Right atrium auricular region (tissue), 2 donors: ENCODE measurements around the gene OR5AN1. TPM values are rescaled to one million over a fixed set of nuclear protein-coding genes. Genes with fewer than 3 reads are reported as not detected.
"Not testable (repeated sequence)": the region's sequence is repeated elsewhere in the genome, so short reads cannot be mapped to it uniquely, and the experiment has no call there.

ENCODE experiments used
- DNase-seq: peaks from one replicate; pipeline ENCODE4 v3.0.0-alpha.2; 2019; ENCODE audit warnings: low spot score
- H3K27ac ChIP-seq, 2 donors: fragments of 200-600 bp; sonication (generic); 1 replicate in 1 of 2; 2 replicates in 1 of 2; pipeline ENCODE4 v1.5.1; 2016 to 2019
- H3K27me3 ChIP-seq, 2 donors: fragments of 200-600 bp; sonication (generic); one replicate each; pipeline versions ENCODE4 v1.5.1 to v1.6.0; 2017 to 2019
- H3K36me3 ChIP-seq: fragments of 200-600 bp; sonication (generic); one replicate; pipeline ENCODE4 v1.5.1; 2016
- H3K4me1 ChIP-seq, 2 donors: fragments of 200-600 bp; sonication (generic); one replicate each; pipeline versions ENCODE4 v1.5.1 to v1.6.0; 2017 to 2019
- H3K4me3 ChIP-seq, 2 donors: fragments of 200-600 bp; sonication (generic); 1 replicate in 1 of 2; 2 replicates in 1 of 2; pipeline ENCODE4 v1.5.1; 2017 to 2019; ENCODE audit warnings: mild to moderate bottlenecking in 1 of 2, moderate library complexity in 1 of 2
- H3K9me3 ChIP-seq, 2 donors: fragments of 200-600 bp; sonication (generic); one replicate each; pipeline ENCODE4 v1.5.1; 2019
- CTCF ChIP-seq, 2 donors: fragments of 200-600 bp; sonication (generic); IDR thresholded peaks; one replicate each; pipeline ENCODE4 v1.5.1; 2019; ENCODE audit warnings: antibody characterized with exemption in 2 of 2
- total RNA-seq, 2 donors: library from RNA; depleted of rRNA; stranded (reverse); fragments of >200 nt; gene quantifications; one replicate each; pipeline ENCODE4 v1.1.0, GENCODE V29; 2016

OR5AN1 gene
- total RNA-seq, 2 donors from 2014 or later: not detected

DNA sequence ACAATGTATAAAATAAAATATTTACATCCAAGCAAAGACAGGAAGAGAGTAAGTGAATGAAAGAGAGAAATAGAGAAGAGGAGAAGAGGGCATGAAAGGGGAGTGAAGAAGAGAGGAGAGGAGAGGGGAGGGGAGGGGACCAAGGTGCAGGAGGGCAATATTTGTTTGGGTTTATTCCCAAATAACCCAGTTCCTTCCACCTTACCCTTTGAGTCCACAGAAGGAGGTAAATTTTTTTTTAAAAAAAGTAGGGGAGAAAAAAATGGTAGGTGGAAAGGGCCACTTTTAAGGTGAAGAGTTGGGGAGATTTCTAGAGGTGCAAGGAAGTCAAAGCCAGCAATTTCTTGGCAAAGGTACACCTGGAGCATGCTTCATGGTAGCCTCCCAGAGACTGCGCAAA, 2.1 kb upstream of the OR5AN1 start:
- no peaks in the 10 kb centered on the region for H3K9me3 ChIP-seq
- no peak overlapping the region for H3K27ac ChIP-seq
- H3K36me3 ChIP-seq: no peaks in the 10 kb centered on the region
- H3K4me3 ChIP-seq: no peak overlapping the region
- no peak for DNase-seq
- H3K27me3 ChIP-seq: no peaks in the 10 kb centered on the region
- no peaks in the 10 kb centered on the region for H3K4me1 ChIP-seq
- no peak for TF ChIP-seq CTCF (IDR thresholded peaks at IDR 0.05)

GRCh38 chr11:59358020-59358419, 675 bp upstream of the OR5AN1 start:
- no peak for TF ChIP-seq CTCF (IDR thresholded peaks at IDR 0.05)
- no peak overlapping the region for H3K4me3 ChIP-seq
- H3K4me1 ChIP-seq: no peaks in the 10 kb centered on the region
- H3K9me3 ChIP-seq: no peaks in the 10 kb centered on the region
- no peak for DNase-seq
- no peak overlapping the region for H3K27ac ChIP-seq
- no peaks in the 10 kb centered on the region for H3K27me3 ChIP-seq
- no peaks in the 10 kb centered on the region for H3K36me3 ChIP-seq

DNA sequence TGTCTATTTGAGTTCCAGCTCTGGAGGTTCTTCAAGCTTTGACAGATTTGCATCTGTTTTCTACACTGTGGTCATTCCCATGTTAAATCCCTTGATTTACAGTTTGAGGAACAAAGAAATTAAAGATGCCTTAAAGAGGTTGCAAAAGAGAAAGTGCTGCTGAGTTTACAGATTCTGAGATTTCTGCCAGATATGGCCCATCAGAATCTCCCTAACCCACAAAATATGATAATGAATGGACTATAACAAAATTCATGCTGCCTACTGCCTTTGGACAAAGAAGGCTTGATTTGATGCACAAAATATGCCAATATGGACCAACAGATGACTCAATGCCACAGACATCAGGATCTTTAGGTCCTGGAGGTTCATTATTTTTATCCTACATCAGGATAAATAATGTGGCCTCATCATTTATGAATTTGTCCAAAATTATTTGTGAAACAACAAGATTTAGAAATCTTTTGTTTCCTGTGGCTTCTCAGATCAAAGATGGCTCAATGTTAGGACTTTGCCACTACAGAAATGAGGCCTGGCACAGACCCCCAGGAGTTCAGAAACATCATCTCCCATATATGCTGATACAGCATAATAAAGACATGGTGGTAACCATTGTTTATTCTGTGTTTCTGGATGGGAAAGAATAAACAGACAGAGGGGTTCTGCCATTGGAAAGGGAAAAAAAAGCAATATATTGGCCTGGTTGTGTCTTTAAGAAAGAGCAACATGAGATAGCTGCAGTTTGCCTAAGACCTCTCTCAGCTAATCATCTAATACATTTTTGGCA, 6.7 kb downstream of the OR5AN1 start:
- no peak for DNase-seq
- no peak for TF ChIP-seq CTCF (IDR thresholded peaks at IDR 0.05)
- H3K36me3 ChIP-seq: no peaks in the 10 kb centered on the region
- no peaks in the 10 kb centered on the region for H3K27me3 ChIP-seq
- no peaks in the 10 kb centered on the region for H3K9me3 ChIP-seq
- H3K27ac ChIP-seq: no peak overlapping the region
- H3K4me1 ChIP-seq: no peaks in the 10 kb centered on the region
- H3K4me3 ChIP-seq: no peak overlapping the region

DNA sequence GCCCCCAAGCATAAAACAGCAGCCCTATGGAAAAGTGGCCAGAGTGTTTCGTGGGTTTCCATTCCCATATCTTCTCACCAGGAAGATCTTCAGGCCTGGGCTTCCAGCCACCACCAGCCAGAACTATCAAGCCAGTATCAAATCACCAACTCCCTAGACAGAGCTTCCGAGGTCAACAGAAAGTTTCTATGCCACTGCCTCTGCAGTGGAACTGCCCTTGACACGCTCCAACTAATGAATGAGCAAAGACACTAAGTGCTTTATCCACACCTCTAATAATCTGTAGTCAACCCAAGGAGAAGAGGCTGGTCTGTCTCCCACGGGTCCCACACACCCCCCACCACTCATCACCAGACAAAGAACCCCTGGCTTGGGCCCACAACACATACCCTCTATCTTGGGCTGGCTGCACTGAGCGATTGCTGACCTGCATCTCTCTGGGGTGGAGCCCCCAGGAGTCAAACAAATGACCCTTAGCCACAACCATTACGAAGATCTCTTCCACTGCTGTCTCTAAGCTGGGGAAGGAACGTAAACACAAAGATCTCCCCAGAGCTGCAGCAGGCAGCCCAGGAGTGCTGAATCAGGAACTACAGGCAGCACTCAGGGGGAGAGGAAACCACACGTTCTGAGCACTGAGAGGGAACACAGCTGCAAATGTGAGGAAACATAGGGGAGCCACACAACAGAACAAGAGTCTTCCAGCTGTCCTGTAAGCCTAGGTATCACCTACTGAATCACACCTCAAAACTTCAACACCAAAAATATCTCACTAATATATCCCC, 9.7 kb downstream of the OR5AN1 start:
- no peaks in the 10 kb centered on the region for H3K9me3 ChIP-seq
- H3K27ac ChIP-seq: no peak overlapping the region
- DNase-seq: no peak
- H3K36me3 ChIP-seq: no peaks in the 10 kb centered on the region
- no peak overlapping the region for H3K4me3 ChIP-seq
- H3K27me3 ChIP-seq: no peaks in the 10 kb centered on the region
- no peaks in the 10 kb centered on the region for H3K4me1 ChIP-seq
- TF ChIP-seq CTCF (IDR thresholded peaks at IDR 0.05): no peak

DNA sequence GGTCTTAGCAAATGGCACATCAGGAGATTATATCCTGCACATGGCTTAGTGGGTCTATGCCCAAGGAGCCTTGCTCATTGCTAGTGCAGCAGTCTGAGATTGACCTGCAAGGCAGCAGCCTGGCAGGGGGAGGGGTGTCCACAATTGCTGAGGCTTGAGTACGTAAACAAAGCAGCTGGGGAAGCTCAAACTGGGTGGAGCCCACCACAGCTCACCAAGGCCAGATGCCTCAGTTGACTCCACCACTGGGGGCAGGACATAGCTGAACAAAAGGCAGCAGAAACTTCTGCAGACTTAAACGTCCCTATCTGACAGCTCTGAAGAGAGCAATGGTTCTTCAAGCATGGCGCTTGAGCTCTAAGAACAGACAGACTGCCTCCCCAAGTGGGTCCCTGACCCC, 13.6 kb downstream of the OR5AN1 start:
- not testable (repeated sequence) for H3K4me3 ChIP-seq, DNase-seq, H3K9me3 ChIP-seq, H3K27me3 ChIP-seq, H3K27ac ChIP-seq, H3K4me1 ChIP-seq, H3K36me3 ChIP-seq

GRCh38 chr11:59380263-59381059, 21.8 kb downstream of the OR5AN1 start:
- H3K4me1 ChIP-seq: no peaks in the 10 kb centered on the region
- H3K36me3 ChIP-seq: no peaks in the 10 kb centered on the region
- DNase-seq: no peak
- no peak overlapping the region for H3K27ac ChIP-seq
- peaks cover 0 to 5% of the 10 kb centered on the region in 2 donors for H3K9me3 ChIP-seq
- no peaks in the 10 kb centered on the region for H3K27me3 ChIP-seq
- H3K4me3 ChIP-seq: no peak overlapping the region
- no peak for TF ChIP-seq CTCF (IDR thresholded peaks at IDR 0.05)
